Stomach (tissue), 4 donors: ENCODE results near the gene HNRNPM.

Experiments
- CTCF ChIP-seq, 7 experiments: fragments of 450-650 bp in 4 of 7; fragments of 200-600 bp in 3 of 7; sonication (generic) in 3 of 7; IDR thresholded peaks; one replicate each; pipeline ENCODE4 v1.5.1; 2016 to 2019; ENCODE audit warnings: antibody characterized with exemption in 7 of 7, control low read depth in 2 of 7, mild to moderate bottlenecking in 1 of 7
- POLR2A ChIP-seq, 4 donors: fragments of 450-650 bp; IDR thresholded peaks; one replicate each; pipeline ENCODE4 v1.6.1; 2016; ENCODE audit warnings: antibody characterized with exemption in 4 of 4, control low read depth in 2 of 4, mild to moderate bottlenecking in 1 of 4, moderate library complexity in 1 of 4

DNA sequence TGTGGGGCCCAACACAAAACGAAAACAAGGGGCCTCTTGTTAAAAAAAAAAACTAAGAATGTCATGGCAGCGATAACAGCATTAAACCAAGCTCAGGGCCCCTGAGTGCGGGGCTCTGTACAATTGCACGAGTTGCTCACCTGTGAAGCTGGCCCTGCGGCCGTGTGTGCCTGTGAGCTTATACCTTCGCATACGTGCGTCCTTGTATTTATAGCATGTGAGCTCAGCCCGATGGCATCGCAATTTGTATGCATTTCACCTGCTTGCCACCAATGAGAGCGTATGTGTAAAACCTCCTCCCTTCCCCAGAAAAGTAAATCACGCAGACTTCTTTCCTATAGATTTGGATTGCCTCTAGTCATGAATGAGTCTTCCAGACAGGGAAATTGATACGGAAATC is 17.1 kb downstream of the HNRNPM start:
- TF ChIP-seq CTCF (IDR thresholded peaks at IDR 0.05) (no peak), POLR2A (IDR thresholded peaks at IDR 0.05) (no peak)
